OCI-LY7 (cell line): ENCODE measurements around the gene XYLT1.

Experiments
- CTCF ChIP-seq: fragments of 200-600 bp; sonication (generic); conservative IDR thresholded peaks from 2 replicates; pipeline ENCODE4 v1.5.1; 2014; ENCODE audit warnings: mild to moderate bottlenecking, antibody characterized with exemption, low read length, moderate library complexity, mixed read lengths
- EZH2phosphoT487 ChIP-seq: fragments of 200-600 bp; sonication (generic); IDR thresholded peaks from 2 replicates; pipeline ENCODE4 v1.6.1; 2018; ENCODE audit warnings: low read depth, borderline replicate concordance, mild to moderate bottlenecking, mixed run types, antibody characterized with exemption, low read length, moderate library complexity, mixed read lengths

- TF ChIP-seq CTCF (no peak), EZH2phosphoT487 (no peak)
Observed at GRCh38 chr16:17082095-17082882, 388.5 kb downstream of the XYLT1 start.
